ENCODE measurements around the gene CPA1.

Gene CPA1

GRCh38 chr7:130397051-130397757, 16.9 kb downstream of the CPA1 start:
- DNase-seq, result no peak

GRCh38 chr7:130397758-130398073, 17.4 kb downstream of the CPA1 start:
- no peak for DNase-seq

- DNase-seq, result no peak
These were observed 18.3 kb downstream of the CPA1 start for GRCh38 chr7:130398526-130399090.

- no peak for DNase-seq
These were observed 19.9 kb downstream of the CPA1 start for GRCh38 chr7:130400120-130400572.

GRCh38 chr7:130401101-130401500, 20.8 kb downstream of the CPA1 start:
- no peak for DNase-seq

- DNase-seq, result no peak
These were observed 21.3 kb downstream of the CPA1 start for GRCh38 chr7:130401578-130401977.

- no peak for DNase-seq
These were observed 24.7 kb downstream of the CPA1 start for GRCh38 chr7:130405003-130405402.

DNA sequence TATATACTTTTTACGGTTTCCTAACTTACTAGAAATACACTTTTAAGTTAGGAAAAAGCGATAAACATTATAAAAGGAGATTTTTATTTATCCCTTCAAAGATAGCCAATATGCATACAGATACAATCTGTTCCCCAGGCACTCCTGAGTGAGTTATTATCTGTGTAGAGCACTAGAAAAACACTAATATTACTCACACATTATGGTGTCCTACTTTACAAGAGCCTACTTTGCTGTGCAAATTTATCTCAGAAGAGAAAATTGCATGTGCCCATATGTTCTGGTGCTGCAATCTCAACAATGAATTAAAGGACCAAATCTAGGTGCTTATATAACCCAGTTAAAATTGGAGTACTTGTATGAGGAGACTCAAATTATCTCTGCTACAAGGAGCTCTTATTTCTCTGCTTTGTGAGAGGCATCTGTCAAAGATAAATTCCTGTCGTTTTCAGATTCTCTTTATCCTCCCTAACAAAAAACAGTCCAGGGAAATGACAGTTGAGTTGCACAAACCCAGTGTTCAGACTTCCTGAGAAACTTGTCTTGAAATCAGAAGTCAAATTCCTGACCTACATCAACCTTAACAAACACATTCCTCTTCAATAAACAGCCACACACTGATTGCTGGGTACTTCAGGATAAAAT, 28.9 kb downstream of the CPA1 start:
- no peak for DNase-seq

- no peak for DNase-seq
These were observed 29.4 kb downstream of the CPA1 start for GRCh38 chr7:130409712-130410072.

- no peak for DNase-seq
These were observed 30.7 kb downstream of the CPA1 start for GRCh38 chr7:130410868-130411541.

GRCh38 chr7:130413201-130413600, 32.9 kb downstream of the CPA1 start:
- no peak for DNase-seq

GRCh38 chr7:130415006-130415405, 34.7 kb downstream of the CPA1 start:
- DNase-seq, result no peak

DNA sequence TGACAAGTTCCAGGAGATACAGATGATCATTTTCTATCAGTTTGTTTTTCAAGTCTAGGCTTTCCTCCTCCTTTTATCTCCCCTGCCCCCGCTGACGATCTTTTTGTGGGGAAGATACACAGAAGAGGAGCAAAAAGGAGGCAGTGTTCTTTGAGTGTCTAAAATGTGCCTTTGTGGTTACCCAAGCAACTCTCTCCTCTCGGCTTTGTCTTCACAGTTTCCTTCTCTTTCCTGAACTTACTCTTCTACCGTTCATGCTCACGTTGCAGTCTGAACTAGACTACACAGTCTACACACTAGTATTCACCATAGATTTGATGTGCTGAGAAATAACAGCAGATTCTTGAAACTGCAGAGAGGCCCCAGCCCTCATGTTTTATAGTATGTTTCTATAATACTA, 36.9 kb downstream of the CPA1 start:
- DNase-seq, result no peak

DNA sequence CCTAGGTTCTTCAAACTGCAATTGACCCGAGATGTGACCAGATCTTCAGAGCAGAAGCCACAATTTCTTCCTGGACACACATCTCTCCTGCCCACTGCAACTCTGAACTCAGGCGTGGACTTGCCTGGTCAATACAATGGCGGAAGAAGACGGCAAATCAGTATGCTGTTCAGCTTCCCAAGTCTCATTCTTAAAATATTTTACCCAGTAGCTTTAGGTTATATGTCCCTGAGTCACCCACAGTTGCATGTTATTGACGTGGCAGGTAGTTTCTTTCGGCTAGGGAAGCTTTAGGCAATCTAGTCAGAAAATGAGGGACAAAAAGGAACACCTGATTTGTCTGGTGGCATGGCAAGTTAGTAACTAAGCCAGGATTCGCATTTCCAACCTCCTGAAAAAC, 38.0 kb downstream of the CPA1 start:
- no peak for DNase-seq

DNA sequence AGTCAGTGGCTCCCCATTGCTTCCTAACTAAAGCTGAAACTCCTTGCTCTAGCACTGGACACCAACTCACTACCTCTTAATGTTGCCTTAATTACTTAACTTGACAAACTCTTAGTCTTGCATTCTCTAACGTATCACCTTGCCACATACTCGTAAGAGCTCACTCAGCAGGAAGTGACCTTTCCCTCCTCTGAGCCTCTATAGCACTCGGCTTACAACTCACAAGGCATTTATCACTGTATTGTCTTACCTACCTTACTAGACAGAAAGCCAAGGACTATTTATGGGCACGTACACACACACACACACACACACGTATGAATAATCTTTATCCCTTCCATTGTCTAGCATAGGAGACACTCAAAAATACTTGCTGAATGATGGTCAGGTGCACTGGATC, 39.4 kb downstream of the CPA1 start:
- DNase-seq, result no peak

DNA sequence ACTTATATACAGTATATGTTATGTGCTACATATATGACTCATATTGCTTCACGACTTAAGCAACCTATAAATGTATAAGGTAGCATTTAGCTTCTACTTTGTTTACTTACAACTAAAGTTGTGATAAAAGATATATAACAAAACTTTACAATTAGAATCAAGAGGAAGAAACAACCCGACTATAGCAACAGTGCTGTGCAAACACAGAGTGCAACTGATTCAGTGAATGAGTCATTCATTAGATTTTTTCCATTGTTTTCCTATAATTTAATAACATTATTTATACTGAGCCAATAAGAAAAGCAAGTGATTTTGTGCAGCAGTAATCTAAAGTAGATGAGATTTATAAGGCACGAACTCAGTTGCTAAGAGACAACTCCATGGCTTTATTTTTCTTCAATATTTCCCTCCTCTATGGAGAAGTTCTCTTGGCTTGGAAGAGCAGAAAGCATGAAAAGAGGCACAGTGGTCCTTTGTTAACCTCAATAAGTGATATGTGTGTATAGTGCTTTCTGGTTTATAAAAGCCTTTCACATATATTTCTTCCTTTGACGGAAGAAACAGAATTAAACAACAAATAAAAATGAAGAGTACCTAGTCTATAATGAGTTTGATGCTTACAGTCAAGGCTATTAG, 40.8 kb downstream of the CPA1 start:
- no peak for DNase-seq

DNA sequence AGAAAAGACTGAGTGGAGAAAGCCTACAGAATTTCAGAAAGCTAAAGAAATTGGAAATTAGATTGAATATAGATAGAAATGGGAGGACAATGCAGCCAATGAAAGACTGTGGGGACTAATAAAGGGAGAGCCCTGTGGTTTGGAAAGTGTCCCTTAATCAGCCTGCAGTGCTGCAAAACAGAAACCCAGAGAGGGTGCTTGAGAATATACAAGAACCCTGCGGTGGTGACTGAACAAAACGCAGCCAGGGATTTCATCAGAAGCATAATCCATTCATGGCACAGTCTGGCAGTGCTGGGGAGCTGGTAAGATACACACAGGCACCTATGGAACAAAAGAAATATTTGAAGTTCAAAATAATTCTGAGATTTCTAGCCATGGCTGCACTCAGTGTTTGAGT, 41.4 kb downstream of the CPA1 start:
- no peak for DNase-seq

DNA sequence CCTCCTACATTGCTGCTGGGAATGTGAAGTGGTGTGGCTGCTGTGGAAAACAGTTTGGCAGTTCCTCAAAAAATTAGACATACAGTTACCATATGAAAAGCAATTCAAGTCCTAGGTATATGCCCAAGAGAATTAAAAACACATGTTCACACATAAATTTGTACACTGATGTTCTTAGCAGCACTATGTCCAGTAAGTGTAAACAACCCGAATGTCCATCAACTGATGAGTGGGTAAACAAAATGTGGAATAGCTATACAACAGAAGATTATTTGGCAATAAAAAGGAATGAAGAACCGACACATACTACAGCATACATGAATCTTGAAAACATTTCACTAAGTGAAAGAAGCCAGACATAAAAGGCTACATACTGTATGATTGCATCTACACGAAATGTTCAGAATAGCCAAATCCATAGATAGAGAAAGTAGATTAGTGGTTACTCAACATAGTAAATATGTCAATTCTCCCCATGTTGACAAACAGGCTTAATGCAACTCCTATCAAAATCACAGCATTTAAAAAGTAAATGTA, 43.3 kb downstream of the CPA1 start:
- DNase-seq, result no peak

GRCh38 chr7:130425796-130426195, 45.5 kb downstream of the CPA1 start:
- no peak for DNase-seq

- DNase-seq, result no peak
These were observed 46.3 kb downstream of the CPA1 start for GRCh38 chr7:130426564-130426963.

DNA sequence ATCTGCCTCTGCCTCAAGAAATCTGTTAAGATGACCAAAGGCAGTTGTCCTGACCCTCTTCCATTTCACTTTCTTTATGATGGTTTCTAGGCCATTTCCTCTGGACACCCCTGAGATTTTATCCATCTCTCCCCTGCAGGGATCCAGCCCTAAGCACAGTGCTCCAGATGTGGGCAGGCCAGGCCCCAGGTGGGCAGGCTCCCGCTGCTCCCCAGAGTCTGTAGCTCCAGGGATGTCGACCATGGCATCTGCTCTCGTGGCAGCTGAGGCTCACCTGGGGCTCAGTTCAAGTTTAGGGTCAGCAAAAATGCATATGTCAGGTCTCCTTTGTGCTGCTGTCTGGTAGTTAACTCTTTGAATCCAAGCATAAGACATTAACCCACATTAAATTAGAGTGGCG, 48.7 kb downstream of the CPA1 start:
- DNase-seq, result no peak

DNA sequence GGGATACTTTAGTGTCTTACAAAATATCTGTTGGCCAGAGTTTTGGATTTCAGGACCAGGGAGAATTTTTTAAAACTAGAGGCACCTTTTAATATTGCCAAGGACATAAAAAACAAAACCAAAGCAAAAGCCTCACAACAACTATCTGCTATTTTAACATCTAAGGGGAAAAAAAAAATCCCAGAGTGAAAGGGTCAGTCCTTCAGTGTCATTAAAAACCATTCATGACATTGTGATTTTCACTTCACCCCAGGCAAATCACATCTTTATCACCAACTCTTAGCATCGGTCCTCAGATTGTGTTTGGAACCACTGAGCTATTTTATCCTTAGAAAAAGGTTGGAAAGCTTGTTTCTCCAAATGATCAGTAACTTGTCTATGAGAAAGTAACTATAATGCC, 49.8 kb downstream of the CPA1 start:
- no peak for DNase-seq

Measured in cerebellar nuclear complex (tissue), 1 donor.